MM.1S (cell line): ENCODE measurements around the gene SLC16A7.

Source experiments
- EZH2 ChIP-seq: fragments of 300-600 bp; sonication (generic); optimal IDR thresholded peaks from 2 replicates; pipeline ENCODE3; 2017; ENCODE audit warnings: low read depth, mild to moderate bottlenecking, antibody characterized with exemption, low read length, mixed read lengths
- EZH2phosphoT487 ChIP-seq: fragments of 300-600 bp; sonication (generic); IDR thresholded peaks from 2 replicates; pipeline ENCODE4 v1.6.1; 2018; ENCODE audit warnings: antibody characterized with exemption, low read length
- TF ChIP-seq, protein P1 (sequence below): fragments of 300-600 bp; sonication (generic); IDR thresholded peaks from 2 replicates; pipeline ENCODE4 v1.5.1; 2016; ENCODE audit warnings: antibody characterized with exemption, low read length, mixed read lengths

DNA sequence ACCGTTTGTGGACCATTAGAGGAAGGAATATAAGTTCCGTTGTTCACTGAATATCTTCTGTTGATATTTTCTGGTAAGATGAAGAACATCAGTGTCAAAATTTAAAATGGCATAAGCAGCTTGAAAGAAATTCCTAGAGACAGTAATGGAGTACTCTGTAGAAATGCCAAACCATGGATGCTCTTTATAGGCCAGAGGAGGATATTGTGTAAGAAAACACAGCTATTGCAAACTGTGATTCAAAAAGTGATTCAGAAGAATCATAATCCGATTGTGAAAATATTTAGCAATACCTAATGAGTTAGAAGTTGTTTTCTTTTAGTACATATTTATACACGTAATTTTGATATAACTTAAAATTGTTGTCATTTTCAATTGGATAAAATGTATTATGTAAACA, 102.8 kb downstream of the SLC16A7 start:
- TF ChIP-seq, protein P1, sequence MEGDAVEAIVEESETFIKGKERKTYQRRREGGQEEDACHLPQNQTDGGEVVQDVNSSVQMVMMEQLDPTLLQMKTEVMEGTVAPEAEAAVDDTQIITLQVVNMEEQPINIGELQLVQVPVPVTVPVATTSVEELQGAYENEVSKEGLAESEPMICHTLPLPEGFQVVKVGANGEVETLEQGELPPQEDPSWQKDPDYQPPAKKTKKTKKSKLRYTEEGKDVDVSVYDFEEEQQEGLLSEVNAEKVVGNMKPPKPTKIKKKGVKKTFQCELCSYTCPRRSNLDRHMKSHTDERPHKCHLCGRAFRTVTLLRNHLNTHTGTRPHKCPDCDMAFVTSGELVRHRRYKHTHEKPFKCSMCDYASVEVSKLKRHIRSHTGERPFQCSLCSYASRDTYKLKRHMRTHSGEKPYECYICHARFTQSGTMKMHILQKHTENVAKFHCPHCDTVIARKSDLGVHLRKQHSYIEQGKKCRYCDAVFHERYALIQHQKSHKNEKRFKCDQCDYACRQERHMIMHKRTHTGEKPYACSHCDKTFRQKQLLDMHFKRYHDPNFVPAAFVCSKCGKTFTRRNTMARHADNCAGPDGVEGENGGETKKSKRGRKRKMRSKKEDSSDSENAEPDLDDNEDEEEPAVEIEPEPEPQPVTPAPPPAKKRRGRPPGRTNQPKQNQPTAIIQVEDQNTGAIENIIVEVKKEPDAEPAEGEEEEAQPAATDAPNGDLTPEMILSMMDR = no peak
- no peak for TF ChIP-seq EZH2phosphoT487
- TF ChIP-seq EZH2 = no peak
